SU-DHL-6 (cell line): ENCODE data around the gene PRH2.

Experiments
- H2AFZ ChIP-seq: fragments of 200-600 bp; sonication (generic); 2 replicates; pipeline ENCODE4 v1.6.1; 2014; ENCODE audit warnings: low read depth, mild to moderate bottlenecking, moderate library complexity, mixed read lengths, antibody characterized with exemption, low read length; ENCODE audit not compliant: severe bottlenecking
- H3F3A ChIP-seq: fragments of 200-600 bp; shearing (Covaris generic); 2 replicates; pipeline ENCODE4 v1.6.0; 2016; ENCODE audit warnings: antibody characterized with exemption, mild to moderate bottlenecking; ENCODE audit not compliant: insufficient read depth
- H3K27ac ChIP-seq: fragments of 200-600 bp; sonication (generic); 2 replicates; pipeline ENCODE4 v1.5.1; 2016; ENCODE audit warnings: low read depth, mild to moderate bottlenecking, low read length, moderate library complexity, mixed read lengths
- H3K27me3 ChIP-seq: fragments of 200-600 bp; sonication (generic), shearing (Covaris generic); 2 replicates; pipeline ENCODE4 v1.6.0; 2014; ENCODE audit warnings: mild to moderate bottlenecking, low read length
- H3K36me3 ChIP-seq: fragments of 200-600 bp; sonication (generic); 2 replicates; pipeline ENCODE4 v1.6.1; 2014; ENCODE audit warnings: mild to moderate bottlenecking, low read length, mixed read lengths
- H3K4me2 ChIP-seq: fragments of 300-600, 200-600 bp; shearing (Covaris generic), sonication (generic); 2 replicates; pipeline ENCODE4 v1.6.0; 2014; ENCODE audit warnings: low read length, low read depth, mild to moderate bottlenecking; ENCODE audit not compliant: poor library complexity, severe bottlenecking
- H3K4me3 ChIP-seq: fragments of 200-600 bp; sonication (generic); 2 replicates; pipeline ENCODE4 v1.5.1; 2014; ENCODE audit warnings: antibody characterized with exemption, low read length, mild to moderate bottlenecking, mixed read lengths; ENCODE audit not compliant: insufficient read depth, poor library complexity, severe bottlenecking
- H3K79me2 ChIP-seq: fragments of 200-600 bp; sonication (generic); 2 replicates; pipeline ENCODE4 v1.6.1; 2014; ENCODE audit warnings: mild to moderate bottlenecking, low read length, moderate library complexity; ENCODE audit not compliant: insufficient read depth
- H3K9ac ChIP-seq: fragments of 200-600 bp; sonication (generic); 2 replicates; pipeline ENCODE4 v1.7.0; 2014; ENCODE audit warnings: mild to moderate bottlenecking, low read length
- H3K9me2 ChIP-seq: fragments of 200-600 bp; sonication (generic); replicated peaks from 2 replicates; pipeline ENCODE4 v1.6.1; 2014; ENCODE audit warnings: low read length; ENCODE audit not compliant: insufficient read depth
- H3K9me3 ChIP-seq: fragments of 200-600 bp; sonication (generic); 2 replicates; pipeline ENCODE4 v1.6.1; 2014; ENCODE audit warnings: low read length, mixed read lengths; ENCODE audit not compliant: insufficient read depth
- H4K20me1 ChIP-seq: fragments of 200-600 bp; sonication (generic); 2 replicates; pipeline ENCODE4 v1.6.1; 2014; ENCODE audit warnings: low read depth, mild to moderate bottlenecking, antibody characterized with exemption, low read length, moderate library complexity, mixed read lengths
- EZH2phosphoT487 ChIP-seq: fragments of 200-600 bp; sonication (generic), shearing (Covaris generic); conservative IDR thresholded peaks from 2 replicates; pipeline ENCODE4 v1.6.1; 2018; ENCODE audit warnings: mild to moderate bottlenecking, antibody characterized with exemption, low read length, moderate library complexity, mixed read lengths
- TF ChIP-seq, protein P1 (sequence below): fragments of 200-600 bp; sonication (generic); IDR thresholded peaks from one replicate; pipeline ENCODE4 v1.5.1; 2017; ENCODE audit warnings: antibody characterized with exemption, mild to moderate bottlenecking, low read length, moderate library complexity; ENCODE audit not compliant: insufficient read depth, poor library complexity, severe bottlenecking

PRH2 gene

DNA sequence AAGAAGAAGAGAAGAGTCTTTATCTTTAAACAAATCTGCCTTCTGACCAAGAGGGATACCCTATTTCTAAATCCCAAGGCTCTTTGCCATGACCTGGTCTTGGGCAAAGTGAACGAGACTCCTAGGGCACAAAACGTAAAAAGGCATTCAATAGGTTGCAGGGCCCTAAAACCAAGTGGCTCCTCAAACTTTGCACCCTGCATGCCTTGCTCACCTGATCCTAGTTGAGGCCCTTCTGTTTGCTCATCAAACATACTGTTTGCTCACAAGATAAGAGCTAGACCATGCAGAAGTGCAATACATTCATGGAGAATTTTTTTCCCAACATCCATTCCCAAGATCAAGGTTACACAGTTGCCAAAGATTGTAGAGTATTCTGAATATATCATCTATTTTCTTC, 37.1 kb upstream of the PRH2 start:
- H3K9me3 ChIP-seq = no peaks in the 10 kb centered on the region
- no peaks in the 10 kb centered on the region for H3K79me2 ChIP-seq
- H3K9ac ChIP-seq = no peak overlapping the region
- H3K27me3 ChIP-seq = no peaks in the 10 kb centered on the region
- H4K20me1 ChIP-seq = no peaks in the 10 kb centered on the region
- TF ChIP-seq EZH2phosphoT487 = no peak
- TF ChIP-seq, protein P1, sequence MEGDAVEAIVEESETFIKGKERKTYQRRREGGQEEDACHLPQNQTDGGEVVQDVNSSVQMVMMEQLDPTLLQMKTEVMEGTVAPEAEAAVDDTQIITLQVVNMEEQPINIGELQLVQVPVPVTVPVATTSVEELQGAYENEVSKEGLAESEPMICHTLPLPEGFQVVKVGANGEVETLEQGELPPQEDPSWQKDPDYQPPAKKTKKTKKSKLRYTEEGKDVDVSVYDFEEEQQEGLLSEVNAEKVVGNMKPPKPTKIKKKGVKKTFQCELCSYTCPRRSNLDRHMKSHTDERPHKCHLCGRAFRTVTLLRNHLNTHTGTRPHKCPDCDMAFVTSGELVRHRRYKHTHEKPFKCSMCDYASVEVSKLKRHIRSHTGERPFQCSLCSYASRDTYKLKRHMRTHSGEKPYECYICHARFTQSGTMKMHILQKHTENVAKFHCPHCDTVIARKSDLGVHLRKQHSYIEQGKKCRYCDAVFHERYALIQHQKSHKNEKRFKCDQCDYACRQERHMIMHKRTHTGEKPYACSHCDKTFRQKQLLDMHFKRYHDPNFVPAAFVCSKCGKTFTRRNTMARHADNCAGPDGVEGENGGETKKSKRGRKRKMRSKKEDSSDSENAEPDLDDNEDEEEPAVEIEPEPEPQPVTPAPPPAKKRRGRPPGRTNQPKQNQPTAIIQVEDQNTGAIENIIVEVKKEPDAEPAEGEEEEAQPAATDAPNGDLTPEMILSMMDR = no peak
- no peak overlapping the region for H3K4me3 ChIP-seq
- H3K36me3 ChIP-seq = no peaks in the 10 kb centered on the region
- H3F3A ChIP-seq = no peaks in the 10 kb centered on the region
- no peak overlapping the region for H3K27ac ChIP-seq
- no peak overlapping the region for H2AFZ ChIP-seq
- no peak overlapping the region for H3K4me2 ChIP-seq
- no peaks in the 10 kb centered on the region for H3K9me2 ChIP-seq

DNA sequence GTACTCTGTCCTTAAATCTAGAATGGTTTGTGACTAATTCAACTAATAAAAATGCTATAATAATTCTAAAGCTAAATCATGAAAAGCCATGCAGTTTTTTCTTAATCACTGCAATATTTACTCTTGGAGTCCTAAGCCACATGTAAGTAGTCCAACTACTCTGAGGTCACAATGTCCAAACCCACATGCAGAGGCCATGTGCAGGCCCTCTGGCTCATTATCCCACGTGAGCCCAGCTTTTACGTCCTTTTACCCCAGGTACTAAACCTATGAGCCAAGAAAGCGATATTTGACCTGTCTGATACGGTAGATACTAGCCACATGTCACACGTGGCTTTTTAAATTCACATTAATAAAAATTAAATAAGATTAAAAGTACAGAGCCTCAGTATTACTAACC, 32.2 kb upstream of the PRH2 start:
- Histone ChIP-seq H3K9me3 (no peaks in the 10 kb centered on the region), H3K9ac (no peak overlapping the region), H3K4me2 (no peak overlapping the region), H3K36me3 (no peaks in the 10 kb centered on the region), H3K27me3 (no peaks in the 10 kb centered on the region), H3K79me2 (no peaks in the 10 kb centered on the region), H3K4me3 (no peak overlapping the region), H3K27ac (no peak overlapping the region), H3F3A (no peaks in the 10 kb centered on the region), H2AFZ (no peak overlapping the region), H4K20me1 (no peaks in the 10 kb centered on the region), H3K9me2 (no peaks in the 10 kb centered on the region)
- no peak for TF ChIP-seq EZH2phosphoT487
- TF ChIP-seq, protein P1 = no peak

DNA sequence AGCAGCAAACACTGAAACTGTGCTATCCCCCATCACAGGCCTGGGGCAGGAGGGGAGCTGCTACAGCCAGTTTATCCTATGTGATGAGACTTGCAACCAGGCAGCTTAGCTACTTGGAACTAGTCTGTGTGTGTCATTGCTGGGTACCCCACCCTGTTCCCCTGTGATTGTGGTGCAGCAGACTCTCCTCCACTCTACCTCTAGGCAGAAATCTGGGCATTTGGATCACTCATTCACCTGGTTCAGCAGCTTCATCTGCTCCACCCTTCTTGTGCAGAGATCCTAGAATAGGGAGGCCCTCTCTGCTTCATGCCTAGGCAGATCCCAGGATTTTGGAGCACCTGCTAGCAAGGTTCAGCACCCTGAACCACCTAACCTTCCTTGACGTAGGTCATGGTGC, 28.5 kb upstream of the PRH2 start:
- TF ChIP-seq EZH2phosphoT487 = no peak
- TF ChIP-seq, protein P1 = no peak
- no peaks in the 10 kb centered on the region for H3K79me2 ChIP-seq
- H3K27me3 ChIP-seq = no peaks in the 10 kb centered on the region
- no peaks in the 10 kb centered on the region for H3K9me2 ChIP-seq
- H2AFZ ChIP-seq = no peak overlapping the region
- no peaks in the 10 kb centered on the region for H4K20me1 ChIP-seq
- H3K27ac ChIP-seq = no peak overlapping the region
- no peaks in the 10 kb centered on the region for H3F3A ChIP-seq
- no peak overlapping the region for H3K9ac ChIP-seq
- H3K9me3 ChIP-seq = no peaks in the 10 kb centered on the region
- no peak overlapping the region for H3K4me2 ChIP-seq
- no peaks in the 10 kb centered on the region for H3K36me3 ChIP-seq
- no peak overlapping the region for H3K4me3 ChIP-seq
